Right lobe of liver (tissue), 6 donors: ENCODE results near the gene ITGB1BP1. TPM values are rescaled to one million over a fixed set of nuclear protein-coding genes. Genes with fewer than 3 reads are reported as not detected.
A peak's percentile ranks its signal among the peaks of the same experiment; 100 is the strongest.

Experiments
- ATAC-seq, 4 donors: fragments of 200-7000 bp; cut with Tn5 transposase; one replicate each; pipeline ENCODE4 v1.9.1; 2020; ENCODE audit warnings: mild to moderate bottlenecking in 4 of 4, moderate library complexity in 4 of 4
- DNase-seq, 3 donors: peaks; one replicate each; pipeline ENCODE4 v3.0.0-alpha.2; 2020
- H3K27ac ChIP-seq, 3 donors: fragments of 200-600 bp; one replicate each; pipeline ENCODE4 v1.8.0; 2022
- H3K27me3 ChIP-seq, 2 donors: fragments of 200-600 bp; one replicate each; pipeline ENCODE4 v1.8.0; 2022
- H3K36me3 ChIP-seq, 4 donors: fragments of 200-600 bp; sonication (generic) in 1 of 4; one replicate each; pipeline versions ENCODE4 v1.5.1 to v1.8.0; 2017 to 2022; ENCODE audit warnings: control low read depth in 1 of 4
- H3K4me1 ChIP-seq, 4 donors: fragments of 200-600 bp; sonication (generic) in 1 of 4; one replicate each; pipeline versions ENCODE4 v1.5.1 to v1.8.0; 2017 to 2022; ENCODE audit warnings: control low read depth in 1 of 4
- H3K4me3 ChIP-seq, 3 donors: fragments of 200-600 bp; one replicate each; pipeline ENCODE4 v1.8.0; 2022
- H3K9me3 ChIP-seq, 4 donors: fragments of 200-600 bp; sonication (generic) in 1 of 4; one replicate each; pipeline versions ENCODE4 v1.5.1 to v1.8.0; 2017 to 2022; ENCODE audit warnings: control low read depth in 1 of 4
- POLR2A ChIP-seq: fragments of 450-650 bp; IDR thresholded peaks from one replicate; pipeline ENCODE4 v1.6.1; 2017; ENCODE audit warnings: antibody characterized with exemption, mild to moderate bottlenecking
- WGBS: methylation state at CpG from one replicate; pipeline ENCODE4 v1.1.6; 2018; ENCODE audit warnings: low coverage, low lambda C conversion rate; ENCODE audit not compliant: insufficient coverage; ENCODE audit errors: missing lambda C conversion rate; 5-methylcytosine and 5-hydroxymethylcytosine counted together
- intact Hi-C, 2 donors: fragments of 100-400 bp; cut with DNase I; formaldehyde crosslinking; loops; one replicate each; pipeline versions ENCODE4 v1.11.2 to v1.14.1; 2022
- total RNA-seq, 6 experiments: library from RNA; depleted of rRNA in 2 of 6; stranded (reverse); fragments of >200 nt in 2 of 6; fragmentation: NEBNext Ultra II Directional in 3 of 6; extraction: Animal tissue kit (Norgen Biotek cat#: 25700) in 3 of 6; gene quantifications; one replicate each; pipeline versions ENCODE4 v1.1.0 to v1.2.4, GENCODE V29; 2016 to 2023
- TF ChIP-seq, protein P1 (sequence below), 4 donors: fragments of 200-600 bp in 3 of 4; fragments of 450-650 bp in 1 of 4; IDR thresholded peaks; one replicate each; pipeline versions ENCODE4 v1.5.1 to v1.8.0; 2016 to 2022; ENCODE audit warnings: antibody characterized with exemption in 4 of 4, mild to moderate bottlenecking in 2 of 4
- donor health status: DM: no; HTN: yes; CAD: no.
- donor health status: DM: no; HTN: no; CAD: no.
- donor health status: DM: no; HTN: no; CAD: no.
- donor health status: DM: no; HTN: yes; CAD: no.
- donor health status: DM: no; HTN: yes; CAD: no.

The ITGB1BP1 gene
- total RNA-seq, 6 experiments from 2014 or later, result 9.6 to 28.5 (median 20.8) TPM

DNA sequence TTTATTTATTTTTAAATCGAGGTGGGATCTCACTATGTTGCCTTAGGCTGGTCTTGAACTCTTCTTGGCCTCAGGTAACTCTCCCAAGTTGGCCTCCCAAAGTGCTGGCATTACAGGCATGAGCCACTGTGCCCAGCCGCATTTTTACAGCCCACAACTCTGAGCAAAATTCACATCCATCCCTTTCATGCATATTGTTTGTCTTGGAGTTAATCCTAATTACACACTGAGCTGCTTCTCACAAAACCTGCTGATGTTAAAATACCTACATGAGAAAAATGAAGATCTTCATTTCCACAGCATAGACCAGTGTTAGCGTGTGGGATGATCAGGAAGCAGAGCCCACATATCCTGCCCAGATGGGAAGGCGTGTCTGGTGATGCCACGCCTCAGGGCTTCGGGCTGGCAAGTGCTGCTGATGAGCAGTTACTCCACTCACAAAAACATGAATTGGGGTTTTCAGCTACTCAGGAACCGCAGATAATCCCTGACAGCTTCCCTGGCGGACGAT lies 14.6 kb downstream of the ITGB1BP1 start:
- 47% methylated on average over 4 of the region's 9 CpGs for WGBS
- Histone ChIP-seq H3K4me3 (no peak overlapping the region), H3K36me3 (peaks cover 0 to 16% (median 2%) of the 10 kb centered on the region in 4 donors), H3K9me3 (no peaks in the 10 kb centered on the region), H3K4me1 (no peaks in the 10 kb centered on the region), H3K27me3 (no peaks in the 10 kb centered on the region), H3K27ac (no peak overlapping the region)
- intact Hi-C loops, result no loop called here
- no peak for TF ChIP-seq POLR2A
- TF ChIP-seq, protein P1, sequence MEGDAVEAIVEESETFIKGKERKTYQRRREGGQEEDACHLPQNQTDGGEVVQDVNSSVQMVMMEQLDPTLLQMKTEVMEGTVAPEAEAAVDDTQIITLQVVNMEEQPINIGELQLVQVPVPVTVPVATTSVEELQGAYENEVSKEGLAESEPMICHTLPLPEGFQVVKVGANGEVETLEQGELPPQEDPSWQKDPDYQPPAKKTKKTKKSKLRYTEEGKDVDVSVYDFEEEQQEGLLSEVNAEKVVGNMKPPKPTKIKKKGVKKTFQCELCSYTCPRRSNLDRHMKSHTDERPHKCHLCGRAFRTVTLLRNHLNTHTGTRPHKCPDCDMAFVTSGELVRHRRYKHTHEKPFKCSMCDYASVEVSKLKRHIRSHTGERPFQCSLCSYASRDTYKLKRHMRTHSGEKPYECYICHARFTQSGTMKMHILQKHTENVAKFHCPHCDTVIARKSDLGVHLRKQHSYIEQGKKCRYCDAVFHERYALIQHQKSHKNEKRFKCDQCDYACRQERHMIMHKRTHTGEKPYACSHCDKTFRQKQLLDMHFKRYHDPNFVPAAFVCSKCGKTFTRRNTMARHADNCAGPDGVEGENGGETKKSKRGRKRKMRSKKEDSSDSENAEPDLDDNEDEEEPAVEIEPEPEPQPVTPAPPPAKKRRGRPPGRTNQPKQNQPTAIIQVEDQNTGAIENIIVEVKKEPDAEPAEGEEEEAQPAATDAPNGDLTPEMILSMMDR (IDR thresholded peaks at IDR 0.05), result no peak
- ATAC-seq, result peak in 2 of 4 donors; percentile 45 to 47
- DNase-seq, result no peak

DNA sequence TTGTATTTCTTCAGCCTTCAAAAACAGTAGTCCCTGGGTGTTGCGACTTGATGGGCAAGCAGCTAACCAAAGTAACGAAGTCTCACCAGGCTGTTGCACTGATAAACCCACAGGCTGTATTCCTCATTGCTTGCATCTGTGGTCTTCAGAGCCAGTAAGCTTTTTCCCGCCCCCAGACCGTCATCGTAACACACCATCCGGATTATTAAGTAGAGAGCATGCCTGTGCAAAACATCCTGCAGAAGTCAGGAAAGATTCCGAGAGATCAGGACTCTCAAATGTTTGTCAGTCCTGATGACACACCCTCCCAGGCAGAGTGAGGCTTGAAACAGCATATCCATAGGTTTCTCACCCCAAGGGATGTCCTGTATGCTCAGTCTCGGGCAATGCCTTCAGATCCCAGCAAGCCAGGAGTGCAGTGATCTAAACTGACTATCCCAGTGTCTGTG lies 15.9 kb downstream of the ITGB1BP1 start:
- intact Hi-C loops, result no loop called here
- WGBS, result 96% methylated on average over 7 of the region's 8 CpGs
- Histone ChIP-seq H3K27ac (no peak overlapping the region), H3K4me1 (no peaks in the 10 kb centered on the region), H3K36me3 (peaks cover 0 to 16% (median 2%) of the 10 kb centered on the region in 4 donors), H3K4me3 (no peak overlapping the region), H3K27me3 (no peaks in the 10 kb centered on the region), H3K9me3 (no peaks in the 10 kb centered on the region)
- ATAC-seq (no peak), DNase-seq (no peak)
- TF ChIP-seq, protein P1 (IDR thresholded peaks at IDR 0.05), result no peak
- TF ChIP-seq POLR2A, result no peak

DNA sequence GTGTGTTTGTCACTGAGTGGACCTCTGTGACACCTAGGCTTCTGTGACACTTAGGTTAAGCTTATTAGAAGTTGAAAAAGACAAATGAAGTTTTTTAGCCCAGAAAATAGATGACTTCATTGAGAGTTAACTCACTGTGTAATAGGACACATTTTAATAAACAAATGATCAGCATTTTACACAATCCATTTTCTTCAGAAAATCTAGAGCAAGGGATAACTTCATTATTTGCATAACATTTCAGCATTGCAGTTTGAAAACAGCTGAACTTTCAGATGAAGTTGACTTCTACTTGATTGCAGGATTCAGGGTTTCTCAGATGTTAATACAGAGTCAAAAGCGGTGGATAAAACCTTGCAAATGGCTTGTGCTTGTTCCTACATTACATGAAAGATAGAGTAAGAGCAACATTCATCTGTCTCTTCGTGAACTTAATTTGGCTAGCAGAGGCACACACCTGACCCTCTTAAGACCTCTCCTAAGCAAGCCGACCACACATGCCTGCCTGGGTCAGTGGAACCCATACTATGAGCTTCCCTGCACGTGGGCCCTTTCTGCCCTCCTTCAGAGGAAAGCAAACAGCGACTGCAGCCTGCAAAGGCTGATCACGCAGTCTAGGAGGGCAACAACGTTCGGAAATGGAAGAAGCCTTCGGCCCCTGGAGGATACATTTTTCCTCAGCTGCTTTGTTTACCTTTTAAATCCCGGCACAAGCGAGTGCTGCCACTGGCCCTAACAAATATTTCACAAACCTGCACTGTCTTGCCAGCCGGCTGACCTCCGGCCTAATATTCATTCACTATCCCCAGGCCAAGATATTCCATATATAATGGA lies 16.6 kb downstream of the ITGB1BP1 start:
- intact Hi-C loops, result no loop called here
- no peaks in the 10 kb centered on the region for H3K27me3 ChIP-seq
- H3K9me3 ChIP-seq, result no peaks in the 10 kb centered on the region
- H3K27ac ChIP-seq, result no peak overlapping the region
- peaks cover 0 to 12% (median 2%) of the 10 kb centered on the region in 4 donors for H3K36me3 ChIP-seq
- ATAC-seq, result no peak
- H3K4me3 ChIP-seq, result no peak overlapping the region
- TF ChIP-seq, protein P1 (IDR thresholded peaks at IDR 0.05), result no peak
- TF ChIP-seq POLR2A, result no peak
- H3K4me1 ChIP-seq, result no peaks in the 10 kb centered on the region
- WGBS, result 87% methylated on average over 11 of the region's 13 CpGs
- no peak for DNase-seq

DNA sequence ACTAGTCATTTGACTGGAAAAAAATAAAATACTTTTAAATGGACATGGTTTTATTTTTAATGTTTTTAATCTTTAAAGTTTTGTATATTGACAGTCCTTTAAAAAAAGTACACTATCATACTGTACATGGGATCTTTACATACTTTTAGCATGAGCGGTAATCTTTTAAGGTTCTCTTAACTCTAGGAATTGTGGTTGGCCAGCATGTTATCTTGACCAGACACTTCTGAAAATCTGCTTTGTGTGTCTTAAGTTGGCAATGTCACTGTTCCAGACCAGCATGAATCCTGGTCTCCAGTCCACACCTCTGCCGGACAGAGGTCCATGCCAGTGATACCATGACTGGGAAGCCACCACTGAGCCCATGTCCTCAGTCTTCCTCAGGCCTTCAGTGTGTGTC lies 17.7 kb downstream of the ITGB1BP1 start:
- Histone ChIP-seq H3K4me3 (no peak overlapping the region), H3K36me3 (peaks cover 0 to 3% (median under 1%) of the 10 kb centered on the region in 4 donors), H3K27ac (no peak overlapping the region), H3K4me1 (no peaks in the 10 kb centered on the region), H3K27me3 (no peaks in the 10 kb centered on the region), H3K9me3 (no peaks in the 10 kb centered on the region)
- DNase-seq (no peak), ATAC-seq (no peak)
- TF ChIP-seq POLR2A, result no peak
- TF ChIP-seq, protein P1 (IDR thresholded peaks at IDR 0.05), result no peak
- intact Hi-C loops, result no loop called here
- WGBS, result 100% methylated on average over 2 of the region's 2 CpGs
